PC-3 (cell line): ENCODE measurements around the gene KIF4B. TPM values are rescaled to one million over a fixed set of nuclear protein-coding genes. Genes with fewer than 3 reads are reported as not detected.

Experiments
- ATAC-seq: fragments of 200-7000 bp; cut with Tn5 transposase; 2 replicates; pipeline ENCODE4 v1.9.1; 2020; ENCODE audit warnings: mild to moderate bottlenecking, moderate library complexity
- Bru-seq: library from RNA; stranded (reverse); fragments of 400-500 nt; gene quantifications from one replicate; lab custom pipeline; 2021; lab: Mats Ljungman, UMichigan
- BruChase-seq, 2 experiments: library from RNA; stranded (reverse); fragments of 400-500 nt; gene quantifications; one replicate each; lab custom pipeline; 2021; lab: Mats Ljungman, UMichigan
- BruUV-seq: library from RNA; stranded (reverse); fragments of 400-500 nt; replicated peaks from 2 replicates; lab custom pipeline; 2021; lab: Mats Ljungman, UMichigan
- CTCF ChIA-PET: fragments of 300-600 bp; sonication (Branson Sonifier 250); formaldehyde crosslinking; loops from one replicate; lab custom pipeline; 2022; ENCODE audit warnings: antibody characterized with exemption; lab: Charles Lee
- POLR2A ChIA-PET: fragments of 300-600 bp; sonication (Branson Sonifier 250); formaldehyde crosslinking; loops from one replicate; lab custom pipeline; 2022; ENCODE audit warnings: antibody characterized with exemption; ENCODE audit not compliant: unreplicated experiment; lab: Charles Lee
- DNase-seq: peaks from one replicate; pipeline ENCODE4 v3.0.0-alpha.2; 2015
- H2AFZ ChIP-seq: fragments of 300-600 bp; sonication (generic); 2 replicates; pipeline ENCODE4 v1.6.0; 2016; ENCODE audit warnings: antibody characterized with exemption, low read length
- H3F3A ChIP-seq: fragments of 300-600 bp; sonication (generic); one replicate; pipeline ENCODE4 v1.6.0; 2017; ENCODE audit warnings: antibody characterized with exemption, low read length, control low read depth, mild to moderate bottlenecking; ENCODE audit not compliant: unreplicated experiment
- H3K27ac ChIP-seq: fragments of 300-600 bp; sonication (generic); 2 replicates; pipeline ENCODE4 v1.5.1; 2016; ENCODE audit warnings: mild to moderate bottlenecking, low read length
- H3K27me3 ChIP-seq: fragments of 300-600 bp; sonication (generic); 2 replicates; pipeline ENCODE4 v1.6.1; 2016; ENCODE audit warnings: low read length, mixed read lengths
- H3K36me3 ChIP-seq: fragments of 300-600 bp; sonication (generic); 2 replicates; pipeline ENCODE4 v1.6.1; 2016; ENCODE audit warnings: low read depth, mixed run types, low read length, mixed read lengths
- H3K4me1 ChIP-seq: fragments of 300-600 bp; sonication (generic); 2 replicates; pipeline ENCODE4 v1.5.1; 2016; ENCODE audit warnings: low read length; ENCODE audit not compliant: insufficient read depth
- H3K4me2 ChIP-seq: fragments of 300-600 bp; sonication (generic); 2 replicates; pipeline ENCODE4 v1.6.0; 2016; ENCODE audit warnings: low read length
- H3K4me3 ChIP-seq: fragments of 300-600 bp; sonication (generic); 2 replicates; pipeline ENCODE4 v1.5.1; 2016; ENCODE audit warnings: mild to moderate bottlenecking, low read length, mixed read lengths
- H3K79me2 ChIP-seq: fragments of 300-600 bp; sonication (generic); 2 replicates; pipeline ENCODE4 v1.6.1; 2017; ENCODE audit warnings: low read length, mixed read lengths
- H3K9ac ChIP-seq: fragments of 300-600 bp; sonication (generic); 2 replicates; pipeline ENCODE4 v1.6.0; 2016; ENCODE audit warnings: mild to moderate bottlenecking, low read length
- H3K9me2 ChIP-seq: fragments of 300-600 bp; sonication (generic); replicated peaks from 2 replicates; pipeline ENCODE4 v1.6.1; 2016; ENCODE audit warnings: mixed run types, low read length, mixed read lengths
- H3K9me3 ChIP-seq: fragments of 300-600 bp; sonication (generic); 2 replicates; pipeline ENCODE4 v1.6.1; 2016; ENCODE audit warnings: low read length, mixed read lengths
- H4K20me1 ChIP-seq: fragments of 300-600 bp; sonication (generic); 2 replicates; pipeline ENCODE4 v1.6.1; 2016; ENCODE audit warnings: low read length, mixed read lengths
- EZH2 ChIP-seq: fragments of 300-600 bp; sonication (generic); IDR thresholded peaks from one replicate; pipeline ENCODE4 v1.6.1; 2017; ENCODE audit warnings: antibody characterized with exemption, mild to moderate bottlenecking, low read length; ENCODE audit not compliant: unreplicated experiment
- EZH2phosphoT487 ChIP-seq: fragments of 300-600 bp; sonication (generic); IDR thresholded peaks from 2 replicates; pipeline ENCODE4 v1.6.1; 2018; ENCODE audit warnings: mild to moderate bottlenecking, antibody characterized with exemption, low read length, borderline replicate concordance
- intact Hi-C: fragments of 100-400 bp; cut with micrococcal nuclease; formaldehyde crosslinking; loops from 2 replicates; pipeline ENCODE4 v1.9.0; 2023
- long read RNA-seq: library from polyadenylated mRNA; unstranded; transcript quantifications from one replicate; pipeline ENCODE4 v2.0.0, GENCODE V29; 2021; ENCODE audit not compliant: unreplicated experiment
- total RNA-seq: library from RNA; depleted of rRNA; stranded (reverse); fragments of >200 nt; gene quantifications from 2 replicates; pipeline ENCODE4 v1.2.3, GENCODE V29; 2014; rRNA removed
- TF ChIP-seq, protein P1 (sequence below): fragments of 300-600 bp; sonication (generic); conservative IDR thresholded peaks from 2 replicates; pipeline ENCODE4 v1.5.1; 2017; ENCODE audit warnings: antibody characterized with exemption, low read depth, mild to moderate bottlenecking, low read length

The KIF4B gene, protein sequence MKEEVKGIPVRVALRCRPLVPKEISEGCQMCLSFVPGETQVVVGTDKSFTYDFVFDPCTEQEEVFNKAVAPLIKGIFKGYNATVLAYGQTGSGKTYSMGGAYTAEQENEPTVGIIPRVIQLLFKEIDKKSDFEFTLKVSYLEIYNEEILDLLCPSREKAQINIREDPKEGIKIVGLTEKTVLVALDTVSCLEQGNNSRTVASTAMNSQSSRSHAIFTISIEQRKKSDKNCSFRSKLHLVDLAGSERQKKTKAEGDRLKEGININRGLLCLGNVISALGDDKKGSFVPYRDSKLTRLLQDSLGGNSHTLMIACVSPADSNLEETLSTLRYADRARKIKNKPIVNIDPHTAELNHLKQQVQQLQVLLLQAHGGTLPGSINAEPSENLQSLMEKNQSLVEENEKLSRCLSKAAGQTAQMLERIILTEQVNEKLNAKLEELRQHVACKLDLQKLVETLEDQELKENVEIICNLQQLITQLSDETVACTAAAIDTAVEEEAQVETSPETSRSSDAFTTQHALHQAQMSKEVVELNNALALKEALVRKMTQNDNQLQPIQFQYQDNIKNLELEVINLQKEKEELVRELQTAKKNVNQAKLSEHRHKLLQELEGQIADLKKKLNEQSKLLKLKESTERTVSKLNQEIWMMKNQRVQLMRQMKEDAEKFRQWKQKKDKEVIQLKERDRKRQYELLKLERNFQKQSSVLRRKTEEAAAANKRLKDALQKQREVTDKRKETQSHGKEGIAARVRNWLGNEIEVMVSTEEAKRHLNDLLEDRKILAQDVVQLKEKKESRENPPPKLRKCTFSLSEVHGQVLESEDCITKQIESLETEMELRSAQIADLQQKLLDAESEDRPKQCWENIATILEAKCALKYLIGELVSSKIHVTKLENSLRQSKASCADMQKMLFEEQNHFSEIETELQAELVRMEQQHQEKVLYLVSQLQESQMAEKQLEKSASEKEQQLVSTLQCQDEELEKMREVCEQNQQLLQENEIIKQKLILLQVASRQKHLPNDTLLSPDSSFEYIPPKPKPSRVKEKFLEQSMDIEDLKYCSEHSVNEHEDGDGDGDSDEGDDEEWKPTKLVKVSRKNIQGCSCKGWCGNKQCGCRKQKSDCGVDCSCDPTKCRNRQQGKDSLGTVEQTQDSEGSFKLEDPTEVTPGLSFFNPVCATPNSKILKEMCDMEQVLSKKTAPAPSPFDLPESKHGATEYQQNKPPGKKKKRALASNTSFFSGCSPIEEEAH
- not detected in 2 replicates for total RNA-seq
- percentile 16 among the genes with signal in this experiment for Bru-seq, nascent RNA
- BruChase-seq, experiment 1, labeled RNA remaining after a 6-hour chase = percentile 20 among the genes with signal in this experiment
- percentile 34 among the genes with signal in this experiment for BruChase-seq, experiment 2, labeled RNA remaining after a 2-hour chase
- long read RNA-seq = 0 reads

DNA sequence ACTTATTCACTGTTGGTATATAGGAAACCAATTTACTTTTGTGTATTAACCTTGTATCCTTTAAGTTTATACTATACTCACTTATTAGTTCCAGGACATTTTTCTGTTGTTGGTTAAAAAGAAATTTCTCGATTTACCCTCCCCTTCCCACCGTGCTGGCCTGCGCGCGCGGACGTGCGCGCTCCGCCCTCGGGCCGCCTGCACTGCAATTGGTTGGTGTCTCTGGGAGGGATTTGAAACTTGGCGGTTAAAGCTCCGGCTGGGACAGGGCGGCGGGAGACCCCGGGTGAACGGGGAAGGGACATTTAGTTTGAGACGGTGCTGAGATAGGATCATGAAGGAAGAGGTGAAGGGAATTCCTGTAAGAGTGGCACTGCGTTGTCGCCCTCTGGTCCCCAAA, at the start of gene KIF4B:
KIF4B (plus strand) TSS at position 230 of the 400 bp plus-strand sequence; CDS start at position 335, 105 bp downstream.
- Histone ChIP-seq H3F3A (no peaks in the 10 kb centered on the region), H3K9ac (no peak within 1 kb of the TSS), H3K9me3 (no peaks in the 10 kb centered on the region), H3K79me2 (no peaks in the 10 kb centered on the region), H3K4me2 (no peak within 1 kb of the TSS), H3K27me3 (peaks cover 34% of the 10 kb centered on the region), H4K20me1 (no peaks in the 10 kb centered on the region), H3K4me3 (no peak within 1 kb of the TSS), H2AFZ (no peak within 1 kb of the TSS), H3K36me3 (no peaks in the 10 kb centered on the region), H3K27ac (no peak within 1 kb of the TSS), H3K4me1 (no peaks in the 10 kb centered on the region), H3K9me2 (no peaks in the 10 kb centered on the region)
- ChIA-PET POLR2A (no interaction called here), CTCF (no interaction called here)
- intact Hi-C loops = no loop called here
- DNase-seq (no peak), ATAC-seq (no peak)
- no TSS peak for BruUV-seq
- TF ChIP-seq, protein P1, sequence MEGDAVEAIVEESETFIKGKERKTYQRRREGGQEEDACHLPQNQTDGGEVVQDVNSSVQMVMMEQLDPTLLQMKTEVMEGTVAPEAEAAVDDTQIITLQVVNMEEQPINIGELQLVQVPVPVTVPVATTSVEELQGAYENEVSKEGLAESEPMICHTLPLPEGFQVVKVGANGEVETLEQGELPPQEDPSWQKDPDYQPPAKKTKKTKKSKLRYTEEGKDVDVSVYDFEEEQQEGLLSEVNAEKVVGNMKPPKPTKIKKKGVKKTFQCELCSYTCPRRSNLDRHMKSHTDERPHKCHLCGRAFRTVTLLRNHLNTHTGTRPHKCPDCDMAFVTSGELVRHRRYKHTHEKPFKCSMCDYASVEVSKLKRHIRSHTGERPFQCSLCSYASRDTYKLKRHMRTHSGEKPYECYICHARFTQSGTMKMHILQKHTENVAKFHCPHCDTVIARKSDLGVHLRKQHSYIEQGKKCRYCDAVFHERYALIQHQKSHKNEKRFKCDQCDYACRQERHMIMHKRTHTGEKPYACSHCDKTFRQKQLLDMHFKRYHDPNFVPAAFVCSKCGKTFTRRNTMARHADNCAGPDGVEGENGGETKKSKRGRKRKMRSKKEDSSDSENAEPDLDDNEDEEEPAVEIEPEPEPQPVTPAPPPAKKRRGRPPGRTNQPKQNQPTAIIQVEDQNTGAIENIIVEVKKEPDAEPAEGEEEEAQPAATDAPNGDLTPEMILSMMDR = no peak
- TF ChIP-seq EZH2phosphoT487 (no peak), EZH2 (no peak)

DNA sequence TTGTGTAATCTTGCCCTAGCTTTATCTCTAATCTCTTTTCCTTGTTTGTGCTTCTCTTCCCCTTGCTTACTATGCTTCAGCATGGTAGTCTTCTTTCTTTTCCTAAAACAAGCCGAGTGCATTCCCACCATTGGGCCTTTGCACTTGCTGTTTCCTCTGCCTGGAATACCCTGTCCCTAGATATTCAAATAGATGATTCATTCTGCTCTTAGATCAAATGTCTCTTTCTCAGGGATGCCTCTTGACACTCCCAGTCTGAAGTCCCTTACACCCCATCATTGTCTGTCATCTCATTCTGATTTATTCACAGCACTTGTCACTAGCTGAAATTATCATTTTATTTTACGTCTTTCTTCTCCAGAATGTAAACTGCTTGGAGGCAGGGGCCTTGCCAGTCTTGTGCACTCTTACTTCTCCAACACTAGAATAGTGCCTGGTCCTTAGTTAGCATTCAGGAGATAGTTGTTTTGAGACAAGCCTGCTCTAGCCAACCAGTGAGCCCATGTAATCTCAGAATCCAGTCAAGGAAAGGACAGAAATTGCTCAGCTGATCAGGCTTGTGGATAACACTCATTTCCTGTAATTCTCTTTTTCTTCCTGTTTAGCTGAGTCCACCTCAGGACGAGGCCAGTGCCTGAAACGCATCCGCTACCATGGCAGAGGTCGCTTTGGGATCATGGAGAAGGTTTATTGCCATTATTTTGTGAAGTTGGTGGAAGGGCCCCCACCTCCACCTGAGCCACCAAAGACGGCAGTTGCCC, 47.3 kb upstream of the KIF4B start:
- TF ChIP-seq, protein P1 = no peak
- no peak for TF ChIP-seq EZH2phosphoT487
- no peak for TF ChIP-seq EZH2
- CTCF ChIA-PET = no interaction called here

More for the DNA sequence above, 47.3 kb upstream of the KIF4B start:
- no peaks in the 10 kb centered on the region for H3K27me3 ChIP-seq
- no peak for ATAC-seq
- DNase-seq = no peak
- POLR2A ChIA-PET = no interaction called here
- peaks cover 24% of the 10 kb centered on the region for H3K4me1 ChIP-seq
- peaks cover 3% of the 10 kb centered on the region for H3F3A ChIP-seq
- no TSS peak for BruUV-seq
- H3K9me2 ChIP-seq = no peaks in the 10 kb centered on the region
- no peaks in the 10 kb centered on the region for H4K20me1 ChIP-seq
- H3K9me3 ChIP-seq = no peaks in the 10 kb centered on the region
- intact Hi-C loops = loop anchor here (2.0 kb wide), 1 partner anchor 21 kb away; no protein-coding TSS in a partner anchor
- H3K79me2 ChIP-seq = peaks cover 12% of the 10 kb centered on the region
- H3K27ac ChIP-seq = no peak overlapping the region
- peaks cover 9% of the 10 kb centered on the region; the same call in 1 of the 2 replicates for H3K36me3 ChIP-seq
- H3K9ac ChIP-seq = no peak overlapping the region
- no peak overlapping the region for H3K4me2 ChIP-seq
- H2AFZ ChIP-seq = no peak overlapping the region
- no peak overlapping the region for H3K4me3 ChIP-seq
